ENCODE measurements around the gene NPEPL1. TPM values are rescaled to one million over a fixed set of nuclear protein-coding genes. Genes with fewer than 3 reads are reported as not detected.

NPEPL1 gene
- total and polyA plus RNA-seq, 10 of the 15 experiments (the other 5 are each of a cell fraction or from before 2014, with no cell fraction given), result 0.08 to 21.3 (median 10.2) TPM

DNA sequence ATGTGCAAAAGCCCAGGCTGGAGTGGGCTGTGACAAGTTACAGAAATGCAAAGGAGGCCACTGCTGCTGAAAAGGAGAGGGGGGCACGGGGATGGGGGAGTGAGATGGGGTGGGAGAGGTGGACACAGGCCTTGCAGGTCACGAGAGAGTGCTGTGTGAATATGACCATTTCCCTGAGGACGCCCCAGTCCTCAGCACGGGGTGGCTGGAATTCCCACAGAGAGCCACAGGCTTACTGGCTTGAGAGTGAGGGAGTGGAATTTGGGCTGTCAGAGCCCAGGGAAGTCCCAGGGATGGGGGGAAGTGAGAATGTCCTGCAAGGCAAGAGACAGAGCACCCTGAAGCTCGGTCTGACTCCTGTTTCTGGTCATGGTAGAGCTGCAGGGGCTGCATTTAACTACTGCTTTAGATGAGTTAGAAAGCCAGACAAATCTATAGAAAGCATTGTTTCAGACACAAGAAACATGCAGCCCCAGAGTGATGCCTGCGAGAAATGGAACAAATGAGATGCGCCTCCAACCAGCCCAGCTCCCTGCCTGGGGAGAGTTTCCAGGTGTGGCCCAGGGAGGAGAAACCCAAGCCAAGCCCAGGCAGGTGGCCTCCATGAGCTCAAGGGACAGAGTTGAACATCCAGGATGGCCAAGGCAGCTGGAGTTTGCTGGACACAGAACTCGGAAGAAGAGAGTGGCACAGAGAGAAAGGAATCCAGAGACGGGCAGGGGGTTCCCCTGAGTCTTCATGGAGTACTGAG, 30.5 kb downstream of the NPEPL1 start (continued):
- TF ChIP-seq, protein P1, sequence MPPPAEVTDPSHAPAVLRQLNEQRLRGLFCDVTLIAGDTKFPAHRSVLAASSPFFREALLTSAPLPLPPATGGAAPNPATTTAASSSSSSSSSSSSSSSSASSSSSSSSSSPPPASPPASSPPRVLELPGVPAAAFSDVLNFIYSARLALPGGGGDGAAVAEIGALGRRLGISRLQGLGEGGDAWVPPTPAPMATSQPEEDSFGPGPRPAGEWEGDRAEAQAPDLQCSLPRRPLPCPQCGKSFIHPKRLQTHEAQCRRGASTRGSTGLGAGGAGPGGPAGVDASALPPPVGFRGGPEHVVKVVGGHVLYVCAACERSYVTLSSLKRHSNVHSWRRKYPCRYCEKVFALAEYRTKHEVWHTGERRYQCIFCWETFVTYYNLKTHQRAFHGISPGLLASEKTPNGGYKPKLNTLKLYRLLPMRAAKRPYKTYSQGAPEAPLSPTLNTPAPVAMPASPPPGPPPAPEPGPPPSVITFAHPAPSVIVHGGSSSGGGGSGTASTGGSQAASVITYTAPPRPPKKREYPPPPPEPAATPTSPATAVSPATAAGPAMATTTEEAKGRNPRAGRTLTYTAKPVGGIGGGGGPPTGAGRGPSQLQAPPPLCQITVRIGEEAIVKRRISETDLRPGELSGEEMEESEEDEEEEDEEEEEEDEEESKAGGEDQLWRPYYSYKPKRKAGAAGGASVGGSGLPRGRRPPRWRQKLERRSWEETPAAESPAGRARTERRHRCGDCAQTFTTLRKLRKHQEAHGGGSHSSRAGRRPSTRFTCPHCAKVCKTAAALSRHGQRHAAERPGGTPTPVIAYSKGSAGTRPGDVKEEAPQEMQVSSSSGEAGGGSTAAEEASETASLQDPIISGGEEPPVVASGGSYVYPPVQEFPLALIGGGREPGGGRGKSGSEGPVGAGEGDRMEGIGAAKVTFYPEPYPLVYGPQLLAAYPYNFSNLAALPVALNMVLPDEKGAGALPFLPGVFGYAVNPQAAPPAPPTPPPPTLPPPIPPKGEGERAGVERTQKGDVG (CRISPR knock-in tag; IDR thresholded peaks at IDR 0.05), result no peak
- TF ChIP-seq, protein P2, sequence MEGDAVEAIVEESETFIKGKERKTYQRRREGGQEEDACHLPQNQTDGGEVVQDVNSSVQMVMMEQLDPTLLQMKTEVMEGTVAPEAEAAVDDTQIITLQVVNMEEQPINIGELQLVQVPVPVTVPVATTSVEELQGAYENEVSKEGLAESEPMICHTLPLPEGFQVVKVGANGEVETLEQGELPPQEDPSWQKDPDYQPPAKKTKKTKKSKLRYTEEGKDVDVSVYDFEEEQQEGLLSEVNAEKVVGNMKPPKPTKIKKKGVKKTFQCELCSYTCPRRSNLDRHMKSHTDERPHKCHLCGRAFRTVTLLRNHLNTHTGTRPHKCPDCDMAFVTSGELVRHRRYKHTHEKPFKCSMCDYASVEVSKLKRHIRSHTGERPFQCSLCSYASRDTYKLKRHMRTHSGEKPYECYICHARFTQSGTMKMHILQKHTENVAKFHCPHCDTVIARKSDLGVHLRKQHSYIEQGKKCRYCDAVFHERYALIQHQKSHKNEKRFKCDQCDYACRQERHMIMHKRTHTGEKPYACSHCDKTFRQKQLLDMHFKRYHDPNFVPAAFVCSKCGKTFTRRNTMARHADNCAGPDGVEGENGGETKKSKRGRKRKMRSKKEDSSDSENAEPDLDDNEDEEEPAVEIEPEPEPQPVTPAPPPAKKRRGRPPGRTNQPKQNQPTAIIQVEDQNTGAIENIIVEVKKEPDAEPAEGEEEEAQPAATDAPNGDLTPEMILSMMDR (IDR thresholded peaks at IDR 0.05 in 2 of 3, conservative IDR thresholded peaks at IDR 0.05 in 1 of 3; ENCODE audit: control insufficient read depth in 2 of 3, extremely low read depth in 1 of 3, insufficient read depth in 1 of 3, low read depth in 3 of 3, low read length in 3 of 3), result no peak
- TF ChIP-seq PML (IDR thresholded peaks at IDR 0.05; ENCODE audit: low read length) (no peak), GABPA (IDR thresholded peaks at IDR 0.05; ENCODE audit: low read depth) (no peak), ZNF384 (IDR thresholded peaks at IDR 0.05; ENCODE audit: borderline replicate concordance, low read depth, low read length) (no peak), MEF2B (IDR thresholded peaks at IDR 0.05; ENCODE audit: partially characterized antibody, poor library complexity, severe bottlenecking) (no peak)
- TF ChIP-seq, protein P3, sequence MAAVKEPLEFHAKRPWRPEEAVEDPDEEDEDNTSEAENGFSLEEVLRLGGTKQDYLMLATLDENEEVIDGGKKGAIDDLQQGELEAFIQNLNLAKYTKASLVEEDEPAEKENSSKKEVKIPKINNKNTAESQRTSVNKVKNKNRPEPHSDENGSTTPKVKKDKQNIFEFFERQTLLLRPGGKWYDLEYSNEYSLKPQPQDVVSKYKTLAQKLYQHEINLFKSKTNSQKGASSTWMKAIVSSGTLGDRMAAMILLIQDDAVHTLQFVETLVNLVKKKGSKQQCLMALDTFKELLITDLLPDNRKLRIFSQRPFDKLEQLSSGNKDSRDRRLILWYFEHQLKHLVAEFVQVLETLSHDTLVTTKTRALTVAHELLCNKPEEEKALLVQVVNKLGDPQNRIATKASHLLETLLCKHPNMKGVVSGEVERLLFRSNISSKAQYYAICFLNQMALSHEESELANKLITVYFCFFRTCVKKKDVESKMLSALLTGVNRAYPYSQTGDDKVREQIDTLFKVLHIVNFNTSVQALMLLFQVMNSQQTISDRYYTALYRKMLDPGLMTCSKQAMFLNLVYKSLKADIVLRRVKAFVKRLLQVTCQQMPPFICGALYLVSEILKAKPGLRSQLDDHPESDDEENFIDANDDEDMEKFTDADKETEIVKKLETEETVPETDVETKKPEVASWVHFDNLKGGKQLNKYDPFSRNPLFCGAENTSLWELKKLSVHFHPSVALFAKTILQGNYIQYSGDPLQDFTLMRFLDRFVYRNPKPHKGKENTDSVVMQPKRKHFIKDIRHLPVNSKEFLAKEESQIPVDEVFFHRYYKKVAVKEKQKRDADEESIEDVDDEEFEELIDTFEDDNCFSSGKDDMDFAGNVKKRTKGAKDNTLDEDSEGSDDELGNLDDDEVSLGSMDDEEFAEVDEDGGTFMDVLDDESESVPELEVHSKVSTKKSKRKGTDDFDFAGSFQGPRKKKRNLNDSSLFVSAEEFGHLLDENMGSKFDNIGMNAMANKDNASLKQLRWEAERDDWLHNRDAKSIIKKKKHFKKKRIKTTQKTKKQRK (IDR thresholded peaks at IDR 0.05; ENCODE audit: low read depth, low read length), result no peak

Data from GM12878 (cell line).